H9 (cell line): ENCODE data around the gene DUOXA2. TPM values are rescaled to one million over a fixed set of nuclear protein-coding genes. Genes with fewer than 3 reads are reported as not detected.

Source experiments
- DNase-seq: peaks from one replicate; pipeline ENCODE4 v3.0.0-alpha.2; 2017
- H2AFZ ChIP-seq: one replicate; pipeline ENCODE4 v1.6.1; 2013; ENCODE audit warnings: mild to moderate bottlenecking, low read length, control low read depth, moderate library complexity
- H2AK5ac ChIP-seq: 2 replicates; pipeline ENCODE4 v1.6.1; 2013; ENCODE audit warnings: low read length, control low read depth, mixed read lengths; ENCODE audit not compliant: insufficient read length
- H2BK120ac ChIP-seq: one replicate; pipeline ENCODE4 v1.6.1; 2013; ENCODE audit warnings: low read depth, mild to moderate bottlenecking, low read length, control low read depth, inconsistent platforms; ENCODE audit not compliant: poor library complexity, severe bottlenecking
- H2BK12ac ChIP-seq: 2 replicates; pipeline ENCODE4 v1.6.1; 2013; ENCODE audit warnings: low read length, control low read depth, mixed read lengths, low read depth; ENCODE audit not compliant: insufficient read length
- H2BK15ac ChIP-seq: 2 replicates; pipeline ENCODE4 v1.6.1; 2013; ENCODE audit warnings: low read depth, low read length, control low read depth
- H2BK20ac ChIP-seq: one replicate; pipeline ENCODE4 v1.6.1; 2013; ENCODE audit warnings: low read depth, mild to moderate bottlenecking, low read length, control low read depth, inconsistent platforms; ENCODE audit not compliant: poor library complexity, severe bottlenecking
- H2BK5ac ChIP-seq: 2 replicates; pipeline ENCODE4 v1.6.1; 2013; ENCODE audit warnings: low read length, control low read depth, mixed read lengths; ENCODE audit not compliant: insufficient read length
- H3K14ac ChIP-seq: 2 replicates; pipeline ENCODE4 v1.6.1; 2013; ENCODE audit warnings: low read length, control low read depth; ENCODE audit not compliant: insufficient read depth
- H3K18ac ChIP-seq: 2 replicates; pipeline ENCODE4 v1.6.1; 2013; ENCODE audit warnings: low read depth, mild to moderate bottlenecking, mixed read lengths, low read length, control low read depth; ENCODE audit not compliant: insufficient read length
- H3K23ac ChIP-seq: 2 replicates; pipeline ENCODE4 v1.6.1; 2013; ENCODE audit warnings: low read length, control low read depth, mixed read lengths, low read depth; ENCODE audit not compliant: insufficient read length
- H3K23me2 ChIP-seq: 2 replicates; pipeline ENCODE4 v1.6.1; 2013; ENCODE audit warnings: low read depth, mild to moderate bottlenecking, mixed read lengths, low read length, control low read depth; ENCODE audit not compliant: insufficient read length, poor library complexity, severe bottlenecking
- H3K27ac ChIP-seq: 2 replicates; pipeline ENCODE4 v1.5.1; 2013; ENCODE audit warnings: low read length, control low read depth, mixed read lengths, low read depth; ENCODE audit not compliant: insufficient read length
- H3K27me3 ChIP-seq: 2 replicates; pipeline ENCODE4 v1.6.1; 2013; ENCODE audit warnings: low read length, control low read depth, inconsistent platforms; ENCODE audit not compliant: insufficient read depth
- H3K4ac ChIP-seq: 2 replicates; pipeline ENCODE4 v1.6.1; 2013; ENCODE audit warnings: low read depth, mild to moderate bottlenecking, control low read depth, inconsistent platforms, low read length, moderate library complexity
- H3K4me1 ChIP-seq: 2 replicates; pipeline ENCODE4 v1.6.1; 2013; ENCODE audit warnings: low read length, control low read depth, inconsistent platforms; ENCODE audit not compliant: insufficient read depth
- H3K4me2 ChIP-seq: 2 replicates; pipeline ENCODE4 v1.6.1; 2013; ENCODE audit warnings: low read length, control low read depth, mixed read lengths; ENCODE audit not compliant: insufficient read length, insufficient read depth
- H3K56ac ChIP-seq: 2 replicates; pipeline ENCODE4 v1.6.1; 2013; ENCODE audit warnings: low read depth, mild to moderate bottlenecking, mixed read lengths, low read length, control low read depth; ENCODE audit not compliant: insufficient read length
- H3K79me1 ChIP-seq: 2 replicates; pipeline ENCODE4 v1.6.1; 2013; ENCODE audit warnings: low read depth, mild to moderate bottlenecking, moderate library complexity, low read length, control low read depth, inconsistent platforms; ENCODE audit not compliant: insufficient read depth, poor library complexity, severe bottlenecking
- H3K79me2 ChIP-seq: 2 replicates; pipeline ENCODE4 v1.6.1; 2013; ENCODE audit warnings: low read length, control low read depth, inconsistent platforms; ENCODE audit not compliant: insufficient read depth
- H3K9ac ChIP-seq: 2 replicates; pipeline ENCODE4 v1.6.1; 2013; ENCODE audit warnings: low read length, control low read depth, mixed read lengths; ENCODE audit not compliant: insufficient read length; ENCODE audit errors: extremely low read depth
- H3K9me3 ChIP-seq: one replicate; pipeline ENCODE4 v1.6.1; 2013; ENCODE audit warnings: low read depth, low read length, inconsistent platforms; ENCODE audit not compliant: control insufficient read depth
- H3T11ph ChIP-seq: one replicate; pipeline ENCODE4 v1.6.1; 2013; ENCODE audit warnings: mild to moderate bottlenecking, low read length, control low read depth, inconsistent platforms
- H4K20me1 ChIP-seq: one replicate; pipeline ENCODE4 v1.6.1; 2013; ENCODE audit not compliant: control insufficient read depth, insufficient read length, insufficient read depth
- H4K5ac ChIP-seq: 2 replicates; pipeline ENCODE4 v1.6.1; 2013; ENCODE audit warnings: low read depth, mild to moderate bottlenecking, mixed read lengths, low read length, control low read depth; ENCODE audit not compliant: insufficient read length
- H4K8ac ChIP-seq: replicated peaks from 2 replicates; pipeline ENCODE4 v1.6.1; 2013; ENCODE audit warnings: low read length, control low read depth, mixed read lengths, low read depth; ENCODE audit not compliant: insufficient read length
- H4K91ac ChIP-seq: 2 replicates; pipeline ENCODE4 v1.6.1; 2013; ENCODE audit warnings: low read depth, mild to moderate bottlenecking, moderate library complexity, mixed read lengths, low read length, control low read depth; ENCODE audit not compliant: insufficient read length
- H3K27ac Mint-ChIP-seq, 3 experiments: 2 replicates in 2 of 3; 3 replicates in 1 of 3; pipeline ENCODE4 v1.8.0; 2020 to 2021; ENCODE audit warnings: mixed read lengths in 3 of 3, mild to moderate bottlenecking in 1 of 3, moderate library complexity in 1 of 3
- H3K27me3 Mint-ChIP-seq: 2 replicates; pipeline ENCODE4 v1.8.0; 2021; ENCODE audit warnings: low read depth, mild to moderate bottlenecking, moderate library complexity, mixed read lengths
- H3K36me3 Mint-ChIP-seq, 3 experiments: 2 replicates in 2 of 3; 3 replicates in 1 of 3; pipeline ENCODE4 v1.8.0; 2020 to 2021; ENCODE audit warnings: low read depth in 3 of 3, mixed read lengths in 3 of 3; ENCODE audit not compliant: insufficient read depth in 1 of 3
- H3K4me1 Mint-ChIP-seq, 2 experiments: 2 replicates each; pipeline ENCODE4 v1.8.0; 2020; ENCODE audit warnings: mixed read lengths in 2 of 2
- H3K4me3 Mint-ChIP-seq, 2 experiments: 2 replicates in 1 of 2; 3 replicates in 1 of 2; pipeline ENCODE4 v1.8.0; 2020 to 2021; ENCODE audit warnings: mild to moderate bottlenecking in 2 of 2, mixed read lengths in 2 of 2, moderate library complexity in 1 of 2
- H3K9me3 Mint-ChIP-seq, 2 experiments: 2 replicates in 1 of 2; 3 replicates in 1 of 2; pipeline ENCODE4 v1.8.0; 2020; ENCODE audit warnings: mild to moderate bottlenecking in 2 of 2, mixed read lengths in 2 of 2, moderate library complexity in 1 of 2
- WGBS: extraction: QIAGEN DNeasy Blood & Tissue Kit; methylation state at CpG from one replicate; pipeline ENCODE4 v1.1.7; 2013; ENCODE audit warnings: missing lambda C conversion rate, low lambda C conversion rate, mixed read lengths; ENCODE audit not compliant: insufficient read length; ENCODE audit errors: extremely low coverage; 5-methylcytosine and 5-hydroxymethylcytosine counted together
- total RNA-seq: library from RNA; stranded (reverse); gene quantifications from 2 replicates; pipeline ENCODE4 v1.2.1, GENCODE V29; 2021
- TF ChIP-seq, protein P1 (sequence below): fragments of 200-600 bp; sonication (generic); conservative IDR thresholded peaks from 3 replicates; pipeline ENCODE4 v1.8.0; 2021; ENCODE audit warnings: antibody characterized with exemption, mild to moderate bottlenecking

DUOXA2 gene
- total RNA-seq, 1 experiment from 2014 or later: not detected

DNA sequence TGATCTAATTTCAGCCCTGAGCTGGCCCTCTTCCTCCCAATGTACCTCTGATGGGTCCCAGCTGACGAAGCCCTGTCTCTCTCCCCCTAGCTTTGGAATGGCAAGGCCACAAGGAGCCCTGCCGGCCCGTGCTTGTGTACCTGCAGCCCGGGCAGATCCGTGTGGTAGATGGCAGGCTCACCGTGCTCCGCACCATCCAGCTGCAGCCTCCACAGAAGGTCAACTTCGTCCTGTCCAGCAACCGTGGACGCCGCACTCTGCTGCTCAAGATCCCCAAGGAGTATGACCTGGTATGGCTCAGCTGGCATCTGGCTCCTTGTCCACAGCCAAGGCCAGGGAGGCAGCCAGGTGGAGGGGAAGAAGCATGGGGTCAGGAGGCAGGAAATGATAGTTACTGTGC is 29.8 kb downstream of the DUOXA2 start:
- H2AFZ ChIP-seq: no peak overlapping the region
- H3K79me1 ChIP-seq: no peaks in the 10 kb centered on the region
- no peak overlapping the region for H3K4me2 ChIP-seq
- no peak overlapping the region for H2BK5ac ChIP-seq
- H2BK120ac ChIP-seq: no peak overlapping the region
- H3K27me3 Mint-ChIP-seq: peaks cover 25% of the 10 kb centered on the region
- no peaks in the 10 kb centered on the region for H3K23me2 ChIP-seq
- H3K9ac ChIP-seq: no peak overlapping the region
- H3K14ac ChIP-seq: no peak overlapping the region
- WGBS: no CpG with 5 or more reads among the region's 11 CpGs
- H4K5ac ChIP-seq: no peak overlapping the region
- no peak overlapping the region for H2BK15ac ChIP-seq
- no peak overlapping the region for H4K8ac ChIP-seq
- H3K27ac ChIP-seq: no peak overlapping the region
- no peak overlapping the region for H3K4ac ChIP-seq
- peaks cover 2 to 4% of the 10 kb centered on the region in 2 experiments; a peak in 3 of 4 replicates for H3K4me1 Mint-ChIP-seq
- H4K91ac ChIP-seq: no peak overlapping the region
- H2BK20ac ChIP-seq: no peak overlapping the region
- H3T11ph ChIP-seq: no peak overlapping the region
- H4K20me1 ChIP-seq: no peaks in the 10 kb centered on the region
- no peaks in the 10 kb centered on the region for H3K9me3 ChIP-seq
- H3K27me3 ChIP-seq: no peaks in the 10 kb centered on the region; the same call in 1 of the 2 replicates
- H3K36me3 Mint-ChIP-seq: no peaks in the 10 kb centered on the region
- H2AK5ac ChIP-seq: no peak overlapping the region
- no peaks in the 10 kb centered on the region for H3K79me2 ChIP-seq
- H3K4me3 Mint-ChIP-seq: no peak overlapping the region
- no peak overlapping the region for H3K56ac ChIP-seq
- H3K18ac ChIP-seq: no peak overlapping the region
- DNase-seq: no peak
- no peak overlapping the region for H3K27ac Mint-ChIP-seq
- H3K23ac ChIP-seq: no peak overlapping the region
- no peaks in the 10 kb centered on the region; a peak in 1 of 5 replicates for H3K9me3 Mint-ChIP-seq
- no peaks in the 10 kb centered on the region; the same call in 1 of the 2 replicates for H3K4me1 ChIP-seq
- no peak overlapping the region for H2BK12ac ChIP-seq
- TF ChIP-seq, protein P1, sequence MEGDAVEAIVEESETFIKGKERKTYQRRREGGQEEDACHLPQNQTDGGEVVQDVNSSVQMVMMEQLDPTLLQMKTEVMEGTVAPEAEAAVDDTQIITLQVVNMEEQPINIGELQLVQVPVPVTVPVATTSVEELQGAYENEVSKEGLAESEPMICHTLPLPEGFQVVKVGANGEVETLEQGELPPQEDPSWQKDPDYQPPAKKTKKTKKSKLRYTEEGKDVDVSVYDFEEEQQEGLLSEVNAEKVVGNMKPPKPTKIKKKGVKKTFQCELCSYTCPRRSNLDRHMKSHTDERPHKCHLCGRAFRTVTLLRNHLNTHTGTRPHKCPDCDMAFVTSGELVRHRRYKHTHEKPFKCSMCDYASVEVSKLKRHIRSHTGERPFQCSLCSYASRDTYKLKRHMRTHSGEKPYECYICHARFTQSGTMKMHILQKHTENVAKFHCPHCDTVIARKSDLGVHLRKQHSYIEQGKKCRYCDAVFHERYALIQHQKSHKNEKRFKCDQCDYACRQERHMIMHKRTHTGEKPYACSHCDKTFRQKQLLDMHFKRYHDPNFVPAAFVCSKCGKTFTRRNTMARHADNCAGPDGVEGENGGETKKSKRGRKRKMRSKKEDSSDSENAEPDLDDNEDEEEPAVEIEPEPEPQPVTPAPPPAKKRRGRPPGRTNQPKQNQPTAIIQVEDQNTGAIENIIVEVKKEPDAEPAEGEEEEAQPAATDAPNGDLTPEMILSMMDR: no peak
